Measurements from ENCODE around the gene PYROXD2. TPM values are rescaled to one million over a fixed set of nuclear protein-coding genes. Genes with fewer than 3 reads are reported as not detected.

Gene PYROXD2
- total and polyA plus RNA-seq, 2 experiments from 2014 or later, result 12.1 to 13.8 TPM

GRCh38 chr10:98429320-98430072 is 14.5 kb upstream of the PYROXD2 start:
- H3K79me2 ChIP-seq (ENCODE audit: insufficient read depth), result no peaks in the 10 kb centered on the region
- in situ Hi-C loops (cut with MboI), result no loop called here
- TF ChIP-seq EZH2 (IDR thresholded peaks at IDR 0.05; ENCODE audit: insufficient read depth, poor library complexity, severe bottlenecking) (no peak), EZH2phosphoT487 (IDR thresholded peaks at IDR 0.05; ENCODE audit: insufficient read depth, low read depth) (no peak)
- H3K9ac ChIP-seq, result no peak overlapping the region
- H3K9me2 ChIP-seq (ENCODE audit: insufficient read depth), result no peaks in the 10 kb centered on the region
- H3K4me2 ChIP-seq (ENCODE audit: unreplicated experiment), result no peak overlapping the region
- no peaks in the 10 kb centered on the region for H3K27me3 ChIP-seq (replicated peaks; ENCODE audit: insufficient read depth)
- no peaks in the 10 kb centered on the region for H4K20me1 ChIP-seq (ENCODE audit: insufficient read depth)
- no peaks in the 10 kb centered on the region for H3F3A ChIP-seq (ENCODE audit: insufficient read depth)
- H3K36me3 ChIP-seq (ENCODE audit: low read depth), result peaks cover 21% of the 10 kb centered on the region
- no peak overlapping the region for H3K4me3 ChIP-seq
- no peaks in the 10 kb centered on the region for H3K4me1 ChIP-seq (ENCODE audit: insufficient read depth)
- H2AFZ ChIP-seq, result no peak overlapping the region
- no peaks in the 10 kb centered on the region for H3K9me3 ChIP-seq (ENCODE audit: low read depth)
- 90% methylated on average over 22 of the region's 22 CpGs for WGBS, 2 experiments (ENCODE audit: low coverage in 1 of 2, low lambda C conversion rate in 2 of 2, missing lambda C conversion rate in 2 of 2)
- no peak overlapping the region for H3K27ac ChIP-seq
- DNase-seq, result no peak

- WGBS, 2 experiments (ENCODE audit: low coverage in 1 of 2, low lambda C conversion rate in 2 of 2, missing lambda C conversion rate in 2 of 2), result 85 to 97% methylated on average over 7 of the region's 7 CpGs
- Histone ChIP-seq H3K9me3 (ENCODE audit: low read depth) (no peaks in the 10 kb centered on the region), H3K27ac (no peak overlapping the region), H3K9me2 (ENCODE audit: insufficient read depth) (no peaks in the 10 kb centered on the region), H3K9ac (no peak overlapping the region), H3K79me2 (ENCODE audit: insufficient read depth) (no peaks in the 10 kb centered on the region), H2AFZ (no peak overlapping the region), H3K4me2 (ENCODE audit: unreplicated experiment) (no peak overlapping the region), H3K4me1 (ENCODE audit: insufficient read depth) (no peaks in the 10 kb centered on the region), H4K20me1 (ENCODE audit: insufficient read depth) (no peaks in the 10 kb centered on the region), H3K4me3 (no peak overlapping the region), H3K27me3 (replicated peaks; ENCODE audit: insufficient read depth) (no peaks in the 10 kb centered on the region), H3F3A (ENCODE audit: insufficient read depth) (no peaks in the 10 kb centered on the region), H3K36me3 (ENCODE audit: low read depth) (peaks cover 9% of the 10 kb centered on the region)
- in situ Hi-C loops (cut with MboI), result no loop called here
- DNase-seq, result no peak
- TF ChIP-seq EZH2 (IDR thresholded peaks at IDR 0.05; ENCODE audit: insufficient read depth, poor library complexity, severe bottlenecking), result no peak
- TF ChIP-seq EZH2phosphoT487 (IDR thresholded peaks at IDR 0.05; ENCODE audit: insufficient read depth, low read depth), result no peak
Observed at GRCh38 chr10:98427011-98427515, 12.1 kb upstream of the PYROXD2 start.

- Histone ChIP-seq H3K9ac (no peak overlapping the region), H3K79me2 (ENCODE audit: insufficient read depth) (no peaks in the 10 kb centered on the region), H3K9me3 (ENCODE audit: low read depth) (no peaks in the 10 kb centered on the region), H3K4me3 (no peak overlapping the region), H3K9me2 (ENCODE audit: insufficient read depth) (no peaks in the 10 kb centered on the region), H3K36me3 (ENCODE audit: low read depth) (peaks cover 3% of the 10 kb centered on the region; the same call in 1 of the 2 replicates), H3K4me1 (ENCODE audit: insufficient read depth) (no peaks in the 10 kb centered on the region), H3K27ac (no peak overlapping the region), H3K27me3 (replicated peaks; ENCODE audit: insufficient read depth) (no peaks in the 10 kb centered on the region), H3F3A (ENCODE audit: insufficient read depth) (no peaks in the 10 kb centered on the region), H3K4me2 (ENCODE audit: unreplicated experiment) (no peak overlapping the region), H4K20me1 (ENCODE audit: insufficient read depth) (no peaks in the 10 kb centered on the region), H2AFZ (no peak overlapping the region)
- in situ Hi-C loops (cut with MboI), result no loop called here
- peak; percentile 55 for DNase-seq
- no peak for TF ChIP-seq EZH2phosphoT487 (IDR thresholded peaks at IDR 0.05; ENCODE audit: insufficient read depth, low read depth)
- TF ChIP-seq EZH2 (IDR thresholded peaks at IDR 0.05; ENCODE audit: insufficient read depth, poor library complexity, severe bottlenecking), result no peak
- WGBS, 2 experiments (ENCODE audit: low coverage in 1 of 2, low lambda C conversion rate in 2 of 2, missing lambda C conversion rate in 2 of 2), result 80 to 85% methylated on average over 19 to 21 of the region's 21 CpGs
Observed at GRCh38 chr10:98425511-98426352, 10.8 kb upstream of the PYROXD2 start.
